Activated B cell treated with CpG ODN at 0.5 μM for 24 hours (primary cell): Measurements from ENCODE around the gene SEZ6L. TPM values are rescaled to one million over a fixed set of nuclear protein-coding genes. Genes with fewer than 3 reads are reported as not detected.

Experiments used
- ATAC-seq: fragments of 200-7000 bp; cut with Tn5 transposase; one replicate; pipeline ENCODE4 v1.10.0; 2021; ENCODE audit warnings: low read depth, mild to moderate bottlenecking, moderate library complexity
- CTCF ChIA-PET: fragments of 350-600 bp; sonication (Branson Sonifier 250); formaldehyde crosslinking; loops from one replicate; lab custom pipeline; 2021; ENCODE audit warnings: antibody characterized with exemption; lab: Charles Lee
- POLR2A ChIA-PET: fragments of 350-600 bp; sonication (Branson Sonifier 250); formaldehyde crosslinking; loops from one replicate; lab custom pipeline; 2021; ENCODE audit warnings: antibody characterized with exemption; lab: Charles Lee
- DNase-seq: peaks from one replicate; pipeline ENCODE4 v3.0.0; 2022
- H3K27ac Mint-ChIP-seq: one replicate; pipeline ENCODE4 v1.8.0; 2020; ENCODE audit warnings: mixed read lengths
- H3K27me3 Mint-ChIP-seq: one replicate; pipeline ENCODE4 v1.8.0; 2021; ENCODE audit warnings: mixed read lengths
- H3K36me3 Mint-ChIP-seq: one replicate; pipeline ENCODE4 v1.8.0; 2021; ENCODE audit warnings: low read depth, mixed read lengths
- H3K4me1 Mint-ChIP-seq: one replicate; pipeline ENCODE4 v1.8.0; 2021; ENCODE audit warnings: mixed read lengths
- H3K4me3 Mint-ChIP-seq: one replicate; pipeline ENCODE4 v1.8.0; 2020; ENCODE audit warnings: mild to moderate bottlenecking, mixed read lengths
- H3K9me3 Mint-ChIP-seq: one replicate; pipeline ENCODE4 v1.8.0; 2020; ENCODE audit warnings: mixed read lengths
- CTCF ChIP-seq: fragments of 200-600 bp; IDR thresholded peaks from one replicate; pipeline ENCODE4 v1.8.0; 2022; ENCODE audit warnings: antibody characterized with exemption, mild to moderate bottlenecking
- intact Hi-C: fragments of 100-400 bp; cut with micrococcal nuclease; formaldehyde crosslinking; loops from one replicate; pipeline ENCODE4 v1.15.1; 2024
- total RNA-seq: library from RNA; stranded (reverse); gene quantifications from 2 replicates; pipeline ENCODE4 v1.2.3, GENCODE V29; 2022

The SEZ6L gene
- total RNA-seq, 1 donor from 2014 or later = not detected

- intact Hi-C loops = loop anchor here (1.0 to 10.0 kb wide), 4 partner anchors 64 to 920 kb away; partner anchors contain the start of gene ASPHD2
- DNase-seq = no peak
- Mint-ChIP-seq H3K4me3 (no peak overlapping the region), H3K27ac (no peak overlapping the region), H3K27me3 (peaks cover 17% of the 10 kb centered on the region), H3K9me3 (no peaks in the 10 kb centered on the region), H3K36me3 (no peaks in the 10 kb centered on the region), H3K4me1 (peaks cover 7% of the 10 kb centered on the region)
- peak; percentile 81 for ATAC-seq
- no peak for TF ChIP-seq CTCF
- POLR2A ChIA-PET = interaction anchor here (0.7 kb wide), 1 partner anchor 117 kb away, joined by 9 read pairs; no protein-coding TSS in a partner anchor
- CTCF ChIA-PET = interaction anchor here (0.6 to 5.1 kb wide), 13 partner anchors 8 to 303 kb away, joined by 3 to 75 read pairs (median 4); no protein-coding TSS in a partner anchor
Observed at GRCh38 chr22:26364066-26365015, 195.1 kb downstream of the SEZ6L start.

GRCh38 chr22:26367402-26368245 is 198.4 kb downstream of the SEZ6L start:
- H3K36me3 Mint-ChIP-seq = no peaks in the 10 kb centered on the region
- peak; percentile 68 for ATAC-seq
- ChIA-PET POLR2A (no interaction called here), CTCF (interaction anchor here (0.6 to 5.1 kb wide), 4 partner anchors 9 to 94 kb away, joined by 3 to 75 read pairs (median 6); no protein-coding TSS in a partner anchor)
- H3K27me3 Mint-ChIP-seq = peaks cover 14% of the 10 kb centered on the region
- H3K4me3 Mint-ChIP-seq = no peak overlapping the region
- intact Hi-C loops = loop anchor here (10.0 kb wide), 1 partner anchor 923 kb away; no protein-coding TSS in a partner anchor
- TF ChIP-seq CTCF = no peak
- peak; percentile 25 for DNase-seq
- H3K9me3 Mint-ChIP-seq = no peaks in the 10 kb centered on the region
- no peak overlapping the region for H3K27ac Mint-ChIP-seq
- no peaks in the 10 kb centered on the region for H3K4me1 Mint-ChIP-seq

GRCh38 chr22:26372890-26373289 is 203.6 kb downstream of the SEZ6L start:
- POLR2A ChIA-PET = no interaction called here
- intact Hi-C loops = no loop called here
- H3K27me3 Mint-ChIP-seq = peaks cover 47% of the 10 kb centered on the region
- DNase-seq = no peak
- peaks cover 3% of the 10 kb centered on the region for H3K4me1 Mint-ChIP-seq
- H3K36me3 Mint-ChIP-seq = no peaks in the 10 kb centered on the region
- H3K27ac Mint-ChIP-seq = no peak overlapping the region
- CTCF ChIA-PET = no interaction called here
- no peak overlapping the region for H3K4me3 Mint-ChIP-seq
- H3K9me3 Mint-ChIP-seq = no peaks in the 10 kb centered on the region
- no peak for TF ChIP-seq CTCF
- no peak for ATAC-seq

- Mint-ChIP-seq H3K27ac (no peak overlapping the region), H3K4me1 (peaks cover 3% of the 10 kb centered on the region), H3K27me3 (peaks cover 48% of the 10 kb centered on the region), H3K4me3 (no peak overlapping the region), H3K9me3 (peaks cover 4% of the 10 kb centered on the region), H3K36me3 (no peaks in the 10 kb centered on the region)
- ATAC-seq (no peak), DNase-seq (no peak)
- ChIA-PET POLR2A (no interaction called here), CTCF (interaction anchor here (2.1 kb wide), 1 partner anchor 10 kb away, joined by 6 read pairs; no protein-coding TSS in a partner anchor)
- intact Hi-C loops = no loop called here
- no peak for TF ChIP-seq CTCF
Observed at GRCh38 chr22:26374391-26375026, 205.2 kb downstream of the SEZ6L start.
